H9 (cell line): ENCODE measurements around the gene STK32B. TPM values are rescaled to one million over a fixed set of nuclear protein-coding genes. Genes with fewer than 3 reads are reported as not detected.

Experiments
- DNase-seq: peaks from one replicate; pipeline ENCODE4 v3.0.0-alpha.2; 2017
- H2AFZ ChIP-seq: one replicate; pipeline ENCODE4 v1.6.1; 2013; ENCODE audit warnings: mild to moderate bottlenecking, low read length, control low read depth, moderate library complexity
- H2AK5ac ChIP-seq: 2 replicates; pipeline ENCODE4 v1.6.1; 2013; ENCODE audit warnings: low read length, control low read depth, mixed read lengths; ENCODE audit not compliant: insufficient read length
- H2BK120ac ChIP-seq: one replicate; pipeline ENCODE4 v1.6.1; 2013; ENCODE audit warnings: low read depth, mild to moderate bottlenecking, low read length, control low read depth, inconsistent platforms; ENCODE audit not compliant: poor library complexity, severe bottlenecking
- H2BK12ac ChIP-seq: 2 replicates; pipeline ENCODE4 v1.6.1; 2013; ENCODE audit warnings: low read length, control low read depth, mixed read lengths, low read depth; ENCODE audit not compliant: insufficient read length
- H2BK15ac ChIP-seq: 2 replicates; pipeline ENCODE4 v1.6.1; 2013; ENCODE audit warnings: low read depth, low read length, control low read depth
- H2BK20ac ChIP-seq: one replicate; pipeline ENCODE4 v1.6.1; 2013; ENCODE audit warnings: low read depth, mild to moderate bottlenecking, low read length, control low read depth, inconsistent platforms; ENCODE audit not compliant: poor library complexity, severe bottlenecking
- H2BK5ac ChIP-seq: 2 replicates; pipeline ENCODE4 v1.6.1; 2013; ENCODE audit warnings: low read length, control low read depth, mixed read lengths; ENCODE audit not compliant: insufficient read length
- H3K14ac ChIP-seq: 2 replicates; pipeline ENCODE4 v1.6.1; 2013; ENCODE audit warnings: low read length, control low read depth; ENCODE audit not compliant: insufficient read depth
- H3K18ac ChIP-seq: 2 replicates; pipeline ENCODE4 v1.6.1; 2013; ENCODE audit warnings: low read depth, mild to moderate bottlenecking, mixed read lengths, low read length, control low read depth; ENCODE audit not compliant: insufficient read length
- H3K23ac ChIP-seq: 2 replicates; pipeline ENCODE4 v1.6.1; 2013; ENCODE audit warnings: low read length, control low read depth, mixed read lengths, low read depth; ENCODE audit not compliant: insufficient read length
- H3K23me2 ChIP-seq: 2 replicates; pipeline ENCODE4 v1.6.1; 2013; ENCODE audit warnings: low read depth, mild to moderate bottlenecking, mixed read lengths, low read length, control low read depth; ENCODE audit not compliant: insufficient read length, poor library complexity, severe bottlenecking
- H3K27ac ChIP-seq: 2 replicates; pipeline ENCODE4 v1.5.1; 2013; ENCODE audit warnings: low read length, control low read depth, mixed read lengths, low read depth; ENCODE audit not compliant: insufficient read length
- H3K27me3 ChIP-seq: 2 replicates; pipeline ENCODE4 v1.6.1; 2013; ENCODE audit warnings: low read length, control low read depth, inconsistent platforms; ENCODE audit not compliant: insufficient read depth
- H3K4ac ChIP-seq: 2 replicates; pipeline ENCODE4 v1.6.1; 2013; ENCODE audit warnings: low read depth, mild to moderate bottlenecking, control low read depth, inconsistent platforms, low read length, moderate library complexity
- H3K4me1 ChIP-seq: 2 replicates; pipeline ENCODE4 v1.6.1; 2013; ENCODE audit warnings: low read length, control low read depth, inconsistent platforms; ENCODE audit not compliant: insufficient read depth
- H3K4me2 ChIP-seq: 2 replicates; pipeline ENCODE4 v1.6.1; 2013; ENCODE audit warnings: low read length, control low read depth, mixed read lengths; ENCODE audit not compliant: insufficient read length, insufficient read depth
- H3K56ac ChIP-seq: 2 replicates; pipeline ENCODE4 v1.6.1; 2013; ENCODE audit warnings: low read depth, mild to moderate bottlenecking, mixed read lengths, low read length, control low read depth; ENCODE audit not compliant: insufficient read length
- H3K79me1 ChIP-seq: 2 replicates; pipeline ENCODE4 v1.6.1; 2013; ENCODE audit warnings: low read depth, mild to moderate bottlenecking, moderate library complexity, low read length, control low read depth, inconsistent platforms; ENCODE audit not compliant: insufficient read depth, poor library complexity, severe bottlenecking
- H3K79me2 ChIP-seq: 2 replicates; pipeline ENCODE4 v1.6.1; 2013; ENCODE audit warnings: low read length, control low read depth, inconsistent platforms; ENCODE audit not compliant: insufficient read depth
- H3K9ac ChIP-seq: 2 replicates; pipeline ENCODE4 v1.6.1; 2013; ENCODE audit warnings: low read length, control low read depth, mixed read lengths; ENCODE audit not compliant: insufficient read length; ENCODE audit errors: extremely low read depth
- H3K9me3 ChIP-seq: one replicate; pipeline ENCODE4 v1.6.1; 2013; ENCODE audit warnings: low read depth, low read length, inconsistent platforms; ENCODE audit not compliant: control insufficient read depth
- H3T11ph ChIP-seq: one replicate; pipeline ENCODE4 v1.6.1; 2013; ENCODE audit warnings: mild to moderate bottlenecking, low read length, control low read depth, inconsistent platforms
- H4K20me1 ChIP-seq: one replicate; pipeline ENCODE4 v1.6.1; 2013; ENCODE audit not compliant: control insufficient read depth, insufficient read length, insufficient read depth
- H4K5ac ChIP-seq: 2 replicates; pipeline ENCODE4 v1.6.1; 2013; ENCODE audit warnings: low read depth, mild to moderate bottlenecking, mixed read lengths, low read length, control low read depth; ENCODE audit not compliant: insufficient read length
- H4K8ac ChIP-seq: replicated peaks from 2 replicates; pipeline ENCODE4 v1.6.1; 2013; ENCODE audit warnings: low read length, control low read depth, mixed read lengths, low read depth; ENCODE audit not compliant: insufficient read length
- H4K91ac ChIP-seq: 2 replicates; pipeline ENCODE4 v1.6.1; 2013; ENCODE audit warnings: low read depth, mild to moderate bottlenecking, moderate library complexity, mixed read lengths, low read length, control low read depth; ENCODE audit not compliant: insufficient read length
- H3K27ac Mint-ChIP-seq, 3 experiments: 2 replicates in 2 of 3; 3 replicates in 1 of 3; pipeline ENCODE4 v1.8.0; 2020 to 2021; ENCODE audit warnings: mixed read lengths in 3 of 3, mild to moderate bottlenecking in 1 of 3, moderate library complexity in 1 of 3
- H3K27me3 Mint-ChIP-seq: 2 replicates; pipeline ENCODE4 v1.8.0; 2021; ENCODE audit warnings: low read depth, mild to moderate bottlenecking, moderate library complexity, mixed read lengths
- H3K36me3 Mint-ChIP-seq, 3 experiments: 2 replicates in 2 of 3; 3 replicates in 1 of 3; pipeline ENCODE4 v1.8.0; 2020 to 2021; ENCODE audit warnings: low read depth in 3 of 3, mixed read lengths in 3 of 3; ENCODE audit not compliant: insufficient read depth in 1 of 3
- H3K4me1 Mint-ChIP-seq, 2 experiments: 2 replicates each; pipeline ENCODE4 v1.8.0; 2020; ENCODE audit warnings: mixed read lengths in 2 of 2
- H3K4me3 Mint-ChIP-seq, 2 experiments: 2 replicates in 1 of 2; 3 replicates in 1 of 2; pipeline ENCODE4 v1.8.0; 2020 to 2021; ENCODE audit warnings: mild to moderate bottlenecking in 2 of 2, mixed read lengths in 2 of 2, moderate library complexity in 1 of 2
- H3K9me3 Mint-ChIP-seq, 2 experiments: 2 replicates in 1 of 2; 3 replicates in 1 of 2; pipeline ENCODE4 v1.8.0; 2020; ENCODE audit warnings: mild to moderate bottlenecking in 2 of 2, mixed read lengths in 2 of 2, moderate library complexity in 1 of 2
- CTCF ChIP-seq: fragments of 200-600 bp; sonication (generic); conservative IDR thresholded peaks from 3 replicates; pipeline ENCODE4 v1.8.0; 2021; ENCODE audit warnings: antibody characterized with exemption, mild to moderate bottlenecking
- WGBS: extraction: QIAGEN DNeasy Blood & Tissue Kit; methylation state at CpG from one replicate; pipeline ENCODE4 v1.1.7; 2013; ENCODE audit warnings: missing lambda C conversion rate, low lambda C conversion rate, mixed read lengths; ENCODE audit not compliant: insufficient read length; ENCODE audit errors: extremely low coverage; 5-methylcytosine and 5-hydroxymethylcytosine counted together
- total RNA-seq: library from RNA; stranded (reverse); gene quantifications from 2 replicates; pipeline ENCODE4 v1.2.1, GENCODE V29; 2021

The STK32B gene
- total RNA-seq, 1 experiment from 2014 or later, result 1.0 TPM

- H4K8ac ChIP-seq, result no peak overlapping the region
- H3K23ac ChIP-seq, result no peak overlapping the region
- H3K9me3 ChIP-seq, result no peaks in the 10 kb centered on the region
- Mint-ChIP-seq H3K27ac (no peak overlapping the region; a peak in 1 of 7 replicates), H3K27me3 (peaks cover 5% of the 10 kb centered on the region), H3K4me3 (no peak overlapping the region), H3K9me3 (peaks cover 0 to 4% of the 10 kb centered on the region in 2 experiments; a peak in 3 of 5 replicates), H3K4me1 (no peaks in the 10 kb centered on the region), H3K36me3 (0 out of 7 replicates have a peak, but pooled peaks cover 0 to 2% (median 2%) of the 10 kb centered on the region in 3 experiments)
- no peak overlapping the region for H2AK5ac ChIP-seq
- no peaks in the 10 kb centered on the region for H3K4me1 ChIP-seq
- no peak overlapping the region for H2BK120ac ChIP-seq
- H3K9ac ChIP-seq, result no peak overlapping the region
- H4K20me1 ChIP-seq, result no peaks in the 10 kb centered on the region
- no peak overlapping the region for H2BK20ac ChIP-seq
- H3K27ac ChIP-seq, result no peak overlapping the region
- WGBS, result no CpG with 5 or more reads among the region's 7 CpGs
- no peak overlapping the region for H3K56ac ChIP-seq
- no peak overlapping the region for H3K4ac ChIP-seq
- no peak overlapping the region for H2BK12ac ChIP-seq
- no peak overlapping the region for H3T11ph ChIP-seq
- no peak overlapping the region for H3K18ac ChIP-seq
- H2AFZ ChIP-seq, result no peak overlapping the region
- no peaks in the 10 kb centered on the region for H3K23me2 ChIP-seq
- no peak overlapping the region for H4K91ac ChIP-seq
- no peak overlapping the region for H2BK5ac ChIP-seq
- H3K79me1 ChIP-seq, result no peaks in the 10 kb centered on the region
- no peak overlapping the region for H3K4me2 ChIP-seq
- DNase-seq, result no peak
- no peak overlapping the region for H3K14ac ChIP-seq
- no peaks in the 10 kb centered on the region for H3K79me2 ChIP-seq
- no peak overlapping the region for H2BK15ac ChIP-seq
- no peaks in the 10 kb centered on the region for H3K27me3 ChIP-seq
- TF ChIP-seq CTCF, result peak; percentile 46
- no peak overlapping the region for H4K5ac ChIP-seq
Measured at GRCh38 chr4:5387457-5387856, 336.2 kb downstream of the STK32B start.
